Ishikawa (cell line): ENCODE results near the gene ACTN1.

Source experiments
- CEBPB ChIP-seq: IDR thresholded peaks from 2 replicates; pipeline ENCODE4 v1.6.1; 2012
- CREB1 ChIP-seq: IDR thresholded peaks from 2 replicates; pipeline ENCODE4 v1.6.1; 2012; ENCODE audit warnings: low read depth
- EGR1 ChIP-seq: IDR thresholded peaks from 2 replicates; pipeline ENCODE4 v1.6.1; 2012
- EP300 ChIP-seq: IDR thresholded peaks from 2 replicates; pipeline ENCODE4 v1.6.1; 2012; ENCODE audit warnings: borderline replicate concordance
- FOXM1 ChIP-seq: IDR thresholded peaks from 2 replicates; pipeline ENCODE4 v1.6.1; 2012; ENCODE audit warnings: low read depth, borderline replicate concordance
- RAD21 ChIP-seq: IDR thresholded peaks from 2 replicates; pipeline ENCODE4 v1.6.1; 2012; ENCODE audit warnings: low read depth
- TAF1 ChIP-seq: IDR thresholded peaks from 2 replicates; pipeline ENCODE4 v1.6.1; 2012; ENCODE audit warnings: low read depth, mild to moderate bottlenecking
- TCF12 ChIP-seq: IDR thresholded peaks from 2 replicates; pipeline ENCODE4 v1.6.1; 2012; ENCODE audit warnings: low read depth
- TEAD4 ChIP-seq: IDR thresholded peaks from 2 replicates; pipeline ENCODE4 v1.6.1; 2012
- YY1 ChIP-seq: IDR thresholded peaks from 2 replicates; pipeline ENCODE4 v1.6.1; 2012; ENCODE audit warnings: low read depth
- ZBTB7A ChIP-seq: IDR thresholded peaks from 2 replicates; pipeline ENCODE4 v1.6.1; 2012; ENCODE audit warnings: low read depth
- TF ChIP-seq, protein P1 (sequence below): IDR thresholded peaks from 2 replicates; pipeline ENCODE4 v1.6.1; 2012
- TF ChIP-seq, protein P2 (sequence below): IDR thresholded peaks from 2 replicates; pipeline ENCODE4 v1.6.1; 2012
- TF ChIP-seq, protein P3 (sequence below): IDR thresholded peaks from 2 replicates; pipeline ENCODE4 v1.6.1; 2012; ENCODE audit warnings: low read depth, mild to moderate bottlenecking

DNA sequence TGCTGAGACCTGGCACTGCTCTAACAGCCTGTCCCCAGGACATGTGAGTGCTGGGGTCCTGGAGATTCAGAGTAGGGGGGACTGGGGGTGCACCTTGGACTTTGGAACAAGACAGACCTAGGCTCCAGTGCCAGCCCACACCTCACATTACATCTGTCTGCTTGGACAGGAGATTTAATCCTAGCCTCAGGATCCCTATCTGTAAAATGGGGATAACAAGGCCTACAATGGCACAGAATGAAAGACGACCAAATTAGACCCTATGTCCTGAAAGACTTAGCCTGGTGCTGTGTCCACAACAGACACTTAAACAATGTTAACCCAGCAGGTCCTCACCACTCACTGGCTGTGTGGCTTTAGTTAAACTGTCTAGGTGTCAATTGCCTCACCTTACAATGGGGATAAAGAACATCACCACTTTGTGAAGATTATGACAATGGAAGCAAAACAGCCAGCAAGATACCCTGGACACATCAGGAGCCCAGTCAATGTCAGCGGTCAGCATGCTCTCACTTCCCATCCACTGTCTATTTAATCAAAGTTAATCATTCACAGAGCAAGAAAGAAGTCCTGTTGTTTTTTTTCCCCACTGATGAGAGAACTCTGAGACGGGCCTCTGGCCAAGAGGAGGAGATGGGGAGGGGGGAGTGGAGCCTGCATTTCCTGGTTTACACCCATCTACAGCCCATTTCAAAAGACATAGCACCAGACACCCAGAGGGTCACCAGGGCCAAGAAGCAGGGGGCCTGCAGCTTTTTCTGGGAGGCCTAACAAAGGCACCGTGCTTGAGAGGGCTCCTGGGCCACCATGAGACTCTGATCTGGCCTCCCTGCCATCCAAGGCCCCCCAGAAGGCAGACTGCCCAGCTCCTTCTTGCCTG is 40.6 kb downstream of the ACTN1 start:
- TF ChIP-seq, protein P1, sequence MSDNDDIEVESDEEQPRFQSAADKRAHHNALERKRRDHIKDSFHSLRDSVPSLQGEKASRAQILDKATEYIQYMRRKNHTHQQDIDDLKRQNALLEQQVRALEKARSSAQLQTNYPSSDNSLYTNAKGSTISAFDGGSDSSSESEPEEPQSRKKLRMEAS: no peak
- no peak for TF ChIP-seq EP300
- TF ChIP-seq YY1: no peak
- TF ChIP-seq, protein P2, sequence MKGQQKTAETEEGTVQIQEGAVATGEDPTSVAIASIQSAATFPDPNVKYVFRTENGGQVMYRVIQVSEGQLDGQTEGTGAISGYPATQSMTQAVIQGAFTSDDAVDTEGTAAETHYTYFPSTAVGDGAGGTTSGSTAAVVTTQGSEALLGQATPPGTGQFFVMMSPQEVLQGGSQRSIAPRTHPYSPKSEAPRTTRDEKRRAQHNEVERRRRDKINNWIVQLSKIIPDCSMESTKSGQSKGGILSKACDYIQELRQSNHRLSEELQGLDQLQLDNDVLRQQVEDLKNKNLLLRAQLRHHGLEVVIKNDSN: no peak
- TF ChIP-seq CREB1: no peak
- TF ChIP-seq TCF12: no peak
- TF ChIP-seq, protein P3, sequence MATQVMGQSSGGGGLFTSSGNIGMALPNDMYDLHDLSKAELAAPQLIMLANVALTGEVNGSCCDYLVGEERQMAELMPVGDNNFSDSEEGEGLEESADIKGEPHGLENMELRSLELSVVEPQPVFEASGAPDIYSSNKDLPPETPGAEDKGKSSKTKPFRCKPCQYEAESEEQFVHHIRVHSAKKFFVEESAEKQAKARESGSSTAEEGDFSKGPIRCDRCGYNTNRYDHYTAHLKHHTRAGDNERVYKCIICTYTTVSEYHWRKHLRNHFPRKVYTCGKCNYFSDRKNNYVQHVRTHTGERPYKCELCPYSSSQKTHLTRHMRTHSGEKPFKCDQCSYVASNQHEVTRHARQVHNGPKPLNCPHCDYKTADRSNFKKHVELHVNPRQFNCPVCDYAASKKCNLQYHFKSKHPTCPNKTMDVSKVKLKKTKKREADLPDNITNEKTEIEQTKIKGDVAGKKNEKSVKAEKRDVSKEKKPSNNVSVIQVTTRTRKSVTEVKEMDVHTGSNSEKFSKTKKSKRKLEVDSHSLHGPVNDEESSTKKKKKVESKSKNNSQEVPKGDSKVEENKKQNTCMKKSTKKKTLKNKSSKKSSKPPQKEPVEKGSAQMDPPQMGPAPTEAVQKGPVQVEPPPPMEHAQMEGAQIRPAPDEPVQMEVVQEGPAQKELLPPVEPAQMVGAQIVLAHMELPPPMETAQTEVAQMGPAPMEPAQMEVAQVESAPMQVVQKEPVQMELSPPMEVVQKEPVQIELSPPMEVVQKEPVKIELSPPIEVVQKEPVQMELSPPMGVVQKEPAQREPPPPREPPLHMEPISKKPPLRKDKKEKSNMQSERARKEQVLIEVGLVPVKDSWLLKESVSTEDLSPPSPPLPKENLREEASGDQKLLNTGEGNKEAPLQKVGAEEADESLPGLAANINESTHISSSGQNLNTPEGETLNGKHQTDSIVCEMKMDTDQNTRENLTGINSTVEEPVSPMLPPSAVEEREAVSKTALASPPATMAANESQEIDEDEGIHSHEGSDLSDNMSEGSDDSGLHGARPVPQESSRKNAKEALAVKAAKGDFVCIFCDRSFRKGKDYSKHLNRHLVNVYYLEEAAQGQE: no peak
- no peak for TF ChIP-seq CEBPB
- TF ChIP-seq TAF1: no peak
- no peak for TF ChIP-seq ZBTB7A
- no peak for TF ChIP-seq RAD21
- TF ChIP-seq FOXM1: no peak
- no peak for TF ChIP-seq EGR1
- no peak for TF ChIP-seq TEAD4
